ENCODE measurements around the gene WDR46. TPM values are rescaled to one million over a fixed set of nuclear protein-coding genes. Genes with fewer than 3 reads are reported as not detected.

The WDR46 gene
- total and polyA plus RNA-seq, 10 of the 15 experiments (the other 5 are each of a cell fraction or from before 2014, with no cell fraction given): 10.1 to 147 (median 86.0) TPM

DNA sequence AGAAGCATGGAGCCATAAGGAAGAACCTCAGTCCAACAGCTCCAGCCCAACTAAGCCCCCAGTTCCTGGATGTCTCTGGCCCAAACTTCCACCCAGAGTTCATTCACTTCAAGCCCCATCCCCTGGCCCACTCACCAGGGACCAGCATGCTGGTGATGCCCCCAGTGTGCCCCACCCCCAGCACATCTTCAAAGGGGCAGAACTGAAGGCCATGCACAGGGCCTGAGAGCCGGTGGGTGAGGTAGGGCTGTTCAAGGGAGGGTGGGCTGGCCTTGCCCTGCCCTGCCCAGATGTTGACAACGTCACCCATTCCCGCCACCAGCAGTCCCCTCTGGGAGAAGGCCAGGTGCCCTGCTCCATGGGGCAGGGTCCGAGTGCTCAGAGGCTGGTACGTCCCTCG lies 8.5 kb downstream of the WDR46 start:
- H3K4me1 ChIP-seq (ENCODE audit: control insufficient read depth, insufficient read depth, low read length): peaks cover 15% of the 10 kb centered on the region
- SMC1A ChIA-PET (ENCODE audit: uncharacterized antibody, unreplicated experiment): no interaction called here
- in situ Hi-C loops (cut with MboI) (no loop called here), intact Hi-C loops (cut with micrococcal nuclease; ENCODE audit: unreplicated experiment) (no loop called here)
- FAIRE-seq: no peak
- no TSS peak for BruUV-seq (replicated peaks)
- no peaks in the 10 kb centered on the region for H3K9me3 ChIP-seq (replicated peaks; ENCODE audit: control insufficient read depth, insufficient read depth, low read length)
- CTCF ChIA-PET: no interaction called here
- no peak overlapping the region for H3K4me2 ChIP-seq (ENCODE audit: control insufficient read depth, insufficient read depth)
- no peak overlapping the region for H3K4me3 ChIP-seq
- no peaks in the 10 kb centered on the region; the same call in 1 of the 2 replicates for H4K20me1 ChIP-seq (ENCODE audit: control insufficient read depth, insufficient read depth)
- H3K79me2 ChIP-seq (ENCODE audit: control insufficient read depth, insufficient read depth, low read length): peaks cover 19% of the 10 kb centered on the region
- no peak for ATAC-seq
- no peak overlapping the region; the same call in 1 of the 2 replicates for H3K27ac ChIP-seq (ENCODE audit: control insufficient read depth, insufficient read depth)
- POLR2A ChIA-PET: interaction anchor here (1.6 kb wide), 1 partner anchor 8 kb away, joined by 6 read pairs; the partner anchor contains the start of genes RPS18 and VPS52
- WGBS (ENCODE audit: insufficient coverage, insufficient replicate concordance, low lambda C conversion rate, missing lambda C conversion rate): 85% methylated on average over 6 of the region's 6 CpGs
- no peak overlapping the region for H2AFZ ChIP-seq (ENCODE audit: control insufficient read depth, low read depth, low read length)
- no peaks in the 10 kb centered on the region for H3K27me3 ChIP-seq (replicated peaks in 1 of 2; ENCODE audit: control insufficient read depth in 2 of 2, insufficient read depth in 2 of 2, low read length in 1 of 2)
- no peak overlapping the region for H3K9ac ChIP-seq (ENCODE audit: control insufficient read depth, insufficient read depth, low read length)
- RAD21 ChIA-PET (ENCODE audit: unreplicated experiment): interaction anchor here (0.5 kb wide), 1 partner anchor 65 kb away, joined by 3 read pairs; no protein-coding TSS in a partner anchor
- DNase-seq (ENCODE audit: low read depth, low spot score): no peak
- H3K36me3 ChIP-seq (ENCODE audit: control insufficient read depth in 2 of 2, insufficient read depth in 2 of 2, low read length in 1 of 2): peaks cover 24 to 31% of the 10 kb centered on the region in 2 experiments; a peak in 3 of 4 replicates
- TF ChIP-seq TCF7 (IDR thresholded peaks at IDR 0.05; ENCODE audit: borderline replicate concordance) (no peak), SMC3 (IDR thresholded peaks at IDR 0.05; ENCODE audit: borderline replicate concordance, low read length) (no peak), POU2F2 (IDR thresholded peaks at IDR 0.05; ENCODE audit: borderline replicate concordance, low read depth, low read length) (no peak), SMAD1 (IDR thresholded peaks at IDR 0.05; ENCODE audit: low read depth, partially characterized antibody) (no peak), NBN (IDR thresholded peaks at IDR 0.05) (no peak), POLR2AphosphoS2 (IDR thresholded peaks at IDR 0.05; ENCODE audit: low read depth, low read length) (no peak), SRF (IDR thresholded peaks at IDR 0.05; ENCODE audit: low read depth in 2 of 2, low read length in 2 of 2) (no peak), BMI1 (IDR thresholded peaks at IDR 0.05; ENCODE audit: borderline replicate concordance) (no peak)
- TF ChIP-seq, protein P1, sequence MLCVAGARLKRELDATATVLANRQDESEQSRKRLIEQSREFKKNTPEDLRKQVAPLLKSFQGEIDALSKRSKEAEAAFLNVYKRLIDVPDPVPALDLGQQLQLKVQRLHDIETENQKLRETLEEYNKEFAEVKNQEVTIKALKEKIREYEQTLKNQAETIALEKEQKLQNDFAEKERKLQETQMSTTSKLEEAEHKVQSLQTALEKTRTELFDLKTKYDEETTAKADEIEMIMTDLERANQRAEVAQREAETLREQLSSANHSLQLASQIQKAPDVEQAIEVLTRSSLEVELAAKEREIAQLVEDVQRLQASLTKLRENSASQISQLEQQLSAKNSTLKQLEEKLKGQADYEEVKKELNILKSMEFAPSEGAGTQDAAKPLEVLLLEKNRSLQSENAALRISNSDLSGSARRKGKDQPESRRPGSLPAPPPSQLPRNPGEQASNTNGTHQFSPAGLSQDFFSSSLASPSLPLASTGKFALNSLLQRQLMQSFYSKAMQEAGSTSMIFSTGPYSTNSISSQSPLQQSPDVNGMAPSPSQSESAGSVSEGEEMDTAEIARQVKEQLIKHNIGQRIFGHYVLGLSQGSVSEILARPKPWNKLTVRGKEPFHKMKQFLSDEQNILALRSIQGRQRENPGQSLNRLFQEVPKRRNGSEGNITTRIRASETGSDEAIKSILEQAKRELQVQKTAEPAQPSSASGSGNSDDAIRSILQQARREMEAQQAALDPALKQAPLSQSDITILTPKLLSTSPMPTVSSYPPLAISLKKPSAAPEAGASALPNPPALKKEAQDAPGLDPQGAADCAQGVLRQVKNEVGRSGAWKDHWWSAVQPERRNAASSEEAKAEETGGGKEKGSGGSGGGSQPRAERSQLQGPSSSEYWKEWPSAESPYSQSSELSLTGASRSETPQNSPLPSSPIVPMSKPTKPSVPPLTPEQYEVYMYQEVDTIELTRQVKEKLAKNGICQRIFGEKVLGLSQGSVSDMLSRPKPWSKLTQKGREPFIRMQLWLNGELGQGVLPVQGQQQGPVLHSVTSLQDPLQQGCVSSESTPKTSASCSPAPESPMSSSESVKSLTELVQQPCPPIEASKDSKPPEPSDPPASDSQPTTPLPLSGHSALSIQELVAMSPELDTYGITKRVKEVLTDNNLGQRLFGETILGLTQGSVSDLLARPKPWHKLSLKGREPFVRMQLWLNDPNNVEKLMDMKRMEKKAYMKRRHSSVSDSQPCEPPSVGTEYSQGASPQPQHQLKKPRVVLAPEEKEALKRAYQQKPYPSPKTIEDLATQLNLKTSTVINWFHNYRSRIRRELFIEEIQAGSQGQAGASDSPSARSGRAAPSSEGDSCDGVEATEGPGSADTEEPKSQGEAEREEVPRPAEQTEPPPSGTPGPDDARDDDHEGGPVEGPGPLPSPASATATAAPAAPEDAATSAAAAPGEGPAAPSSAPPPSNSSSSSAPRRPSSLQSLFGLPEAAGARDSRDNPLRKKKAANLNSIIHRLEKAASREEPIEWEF (IDR thresholded peaks at IDR 0.05; ENCODE audit: insufficient replicate concordance, low read depth, low read length): no peak
- TF ChIP-seq, protein P2, sequence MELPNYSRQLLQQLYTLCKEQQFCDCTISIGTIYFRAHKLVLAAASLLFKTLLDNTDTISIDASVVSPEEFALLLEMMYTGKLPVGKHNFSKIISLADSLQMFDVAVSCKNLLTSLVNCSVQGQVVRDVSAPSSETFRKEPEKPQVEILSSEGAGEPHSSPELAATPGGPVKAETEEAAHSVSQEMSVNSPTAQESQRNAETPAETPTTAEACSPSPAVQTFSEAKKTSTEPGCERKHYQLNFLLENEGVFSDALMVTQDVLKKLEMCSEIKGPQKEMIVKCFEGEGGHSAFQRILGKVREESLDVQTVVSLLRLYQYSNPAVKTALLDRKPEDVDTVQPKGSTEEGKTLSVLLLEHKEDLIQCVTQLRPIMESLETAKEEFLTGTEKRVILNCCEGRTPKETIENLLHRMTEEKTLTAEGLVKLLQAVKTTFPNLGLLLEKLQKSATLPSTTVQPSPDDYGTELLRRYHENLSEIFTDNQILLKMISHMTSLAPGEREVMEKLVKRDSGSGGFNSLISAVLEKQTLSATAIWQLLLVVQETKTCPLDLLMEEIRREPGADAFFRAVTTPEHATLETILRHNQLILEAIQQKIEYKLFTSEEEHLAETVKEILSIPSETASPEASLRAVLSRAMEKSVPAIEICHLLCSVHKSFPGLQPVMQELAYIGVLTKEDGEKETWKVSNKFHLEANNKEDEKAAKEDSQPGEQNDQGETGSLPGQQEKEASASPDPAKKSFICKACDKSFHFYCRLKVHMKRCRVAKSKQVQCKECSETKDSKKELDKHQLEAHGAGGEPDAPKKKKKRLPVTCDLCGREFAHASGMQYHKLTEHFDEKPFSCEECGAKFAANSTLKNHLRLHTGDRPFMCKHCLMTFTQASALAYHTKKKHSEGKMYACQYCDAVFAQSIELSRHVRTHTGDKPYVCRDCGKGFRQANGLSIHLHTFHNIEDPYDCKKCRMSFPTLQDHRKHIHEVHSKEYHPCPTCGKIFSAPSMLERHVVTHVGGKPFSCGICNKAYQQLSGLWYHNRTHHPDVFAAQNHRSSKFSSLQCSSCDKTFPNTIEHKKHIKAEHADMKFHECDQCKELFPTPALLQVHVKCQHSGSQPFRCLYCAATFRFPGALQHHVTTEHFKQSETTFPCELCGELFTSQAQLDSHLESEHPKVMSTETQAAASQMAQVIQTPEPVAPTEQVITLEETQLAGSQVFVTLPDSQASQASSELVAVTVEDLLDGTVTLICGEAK (IDR thresholded peaks at IDR 0.05; ENCODE audit: borderline replicate concordance): no peak
- TF ChIP-seq, protein P3, sequence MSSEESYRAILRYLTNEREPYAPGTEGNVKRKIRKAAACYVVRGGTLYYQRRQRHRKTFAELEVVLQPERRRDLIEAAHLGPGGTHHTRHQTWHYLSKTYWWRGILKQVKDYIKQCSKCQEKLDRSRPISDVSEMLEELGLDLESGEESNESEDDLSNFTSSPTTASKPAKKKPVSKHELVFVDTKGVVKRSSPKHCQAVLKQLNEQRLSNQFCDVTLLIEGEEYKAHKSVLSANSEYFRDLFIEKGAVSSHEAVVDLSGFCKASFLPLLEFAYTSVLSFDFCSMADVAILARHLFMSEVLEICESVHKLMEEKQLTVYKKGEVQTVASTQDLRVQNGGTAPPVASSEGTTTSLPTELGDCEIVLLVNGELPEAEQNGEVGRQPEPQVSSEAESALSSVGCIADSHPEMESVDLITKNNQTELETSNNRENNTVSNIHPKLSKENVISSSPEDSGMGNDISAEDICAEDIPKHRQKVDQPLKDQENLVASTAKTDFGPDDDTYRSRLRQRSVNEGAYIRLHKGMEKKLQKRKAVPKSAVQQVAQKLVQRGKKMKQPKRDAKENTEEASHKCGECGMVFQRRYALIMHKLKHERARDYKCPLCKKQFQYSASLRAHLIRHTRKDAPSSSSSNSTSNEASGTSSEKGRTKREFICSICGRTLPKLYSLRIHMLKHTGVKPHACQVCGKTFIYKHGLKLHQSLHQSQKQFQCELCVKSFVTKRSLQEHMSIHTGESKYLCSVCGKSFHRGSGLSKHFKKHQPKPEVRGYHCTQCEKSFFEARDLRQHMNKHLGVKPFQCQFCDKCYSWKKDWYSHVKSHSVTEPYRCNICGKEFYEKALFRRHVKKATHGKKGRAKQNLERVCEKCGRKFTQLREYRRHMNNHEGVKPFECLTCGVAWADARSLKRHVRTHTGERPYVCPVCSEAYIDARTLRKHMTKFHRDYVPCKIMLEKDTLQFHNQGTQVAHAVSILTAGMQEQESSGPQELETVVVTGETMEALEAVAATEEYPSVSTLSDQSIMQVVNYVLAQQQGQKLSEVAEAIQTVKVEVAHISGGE (CRISPR knock-in tag; IDR thresholded peaks at IDR 0.05): no peak

Measured in GM12878 (cell line).